ENCODE data around the gene NRXN2.

The NRXN2 gene

GRCh38 chr11:64762674-64763525, 39.9 kb upstream of the NRXN2 start (continued):
- TF ChIP-seq PRDM1 (tag by site-specific recombination; IDR thresholded peaks at IDR 0.05): peak; percentile 80
- TF ChIP-seq KLF17 (tag by site-specific recombination; IDR thresholded peaks at IDR 0.05): peak; percentile 77
- no peak for TF ChIP-seq ZNF664 (tag by site-specific recombination; IDR thresholded peaks at IDR 0.05)
- TF ChIP-seq ZNF654 (tag by site-specific recombination; IDR thresholded peaks at IDR 0.05; ENCODE audit: low read depth): no peak
- no peak for TF ChIP-seq ZNF311 (tag by site-specific recombination; IDR thresholded peaks at IDR 0.05; ENCODE audit: borderline replicate concordance)
- no peak for TF ChIP-seq ZNF548 (tag by site-specific recombination; IDR thresholded peaks at IDR 0.05)
- peak; percentile 75 for TF ChIP-seq ZNF629 (tag by site-specific recombination; IDR thresholded peaks at IDR 0.05)
- TF ChIP-seq, protein P1, sequence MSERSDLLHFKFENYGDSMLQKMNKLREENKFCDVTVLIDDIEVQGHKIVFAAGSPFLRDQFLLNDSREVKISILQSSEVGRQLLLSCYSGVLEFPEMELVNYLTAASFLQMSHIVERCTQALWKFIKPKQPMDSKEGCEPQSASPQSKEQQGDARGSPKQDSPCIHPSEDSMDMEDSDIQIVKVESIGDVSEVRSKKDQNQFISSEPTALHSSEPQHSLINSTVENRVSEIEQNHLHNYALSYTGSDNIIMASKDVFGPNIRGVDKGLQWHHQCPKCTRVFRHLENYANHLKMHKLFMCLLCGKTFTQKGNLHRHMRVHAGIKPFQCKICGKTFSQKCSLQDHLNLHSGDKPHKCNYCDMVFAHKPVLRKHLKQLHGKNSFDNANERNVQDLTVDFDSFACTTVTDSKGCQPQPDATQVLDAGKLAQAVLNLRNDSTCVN (tag by site-specific recombination; optimal IDR thresholded peaks at IDR 0.05): no peak
- no peak for TF ChIP-seq YY2 (tag by site-specific recombination; IDR thresholded peaks at IDR 0.05)
- TF ChIP-seq ZNF335 (tag by site-specific recombination; conservative IDR thresholded peaks at IDR 0.05): no peak
- TF ChIP-seq, protein P2, sequence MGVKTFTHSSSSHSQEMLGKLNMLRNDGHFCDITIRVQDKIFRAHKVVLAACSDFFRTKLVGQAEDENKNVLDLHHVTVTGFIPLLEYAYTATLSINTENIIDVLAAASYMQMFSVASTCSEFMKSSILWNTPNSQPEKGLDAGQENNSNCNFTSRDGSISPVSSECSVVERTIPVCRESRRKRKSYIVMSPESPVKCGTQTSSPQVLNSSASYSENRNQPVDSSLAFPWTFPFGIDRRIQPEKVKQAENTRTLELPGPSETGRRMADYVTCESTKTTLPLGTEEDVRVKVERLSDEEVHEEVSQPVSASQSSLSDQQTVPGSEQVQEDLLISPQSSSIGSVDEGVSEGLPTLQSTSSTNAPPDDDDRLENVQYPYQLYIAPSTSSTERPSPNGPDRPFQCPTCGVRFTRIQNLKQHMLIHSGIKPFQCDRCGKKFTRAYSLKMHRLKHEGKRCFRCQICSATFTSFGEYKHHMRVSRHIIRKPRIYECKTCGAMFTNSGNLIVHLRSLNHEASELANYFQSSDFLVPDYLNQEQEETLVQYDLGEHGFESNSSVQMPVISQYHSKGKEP (tag by site-specific recombination; IDR thresholded peaks at IDR 0.05): no peak
- TF ChIP-seq ZNF513 (tag by site-specific recombination; IDR thresholded peaks at IDR 0.05): no peak
- TF ChIP-seq ZNF747 (tag by site-specific recombination; IDR thresholded peaks at IDR 0.05): no peak
- TF ChIP-seq ZNF26 (tag by site-specific recombination; IDR thresholded peaks at IDR 0.05): no peak
- TF ChIP-seq ZNF777 (tag by site-specific recombination; IDR thresholded peaks at IDR 0.05; ENCODE audit: borderline replicate concordance): no peak
- TF ChIP-seq ZBTB21 (tag by site-specific recombination; IDR thresholded peaks at IDR 0.05): no peak
- TF ChIP-seq ZBTB6 (tag by site-specific recombination; IDR thresholded peaks at IDR 0.05): no peak; the same call in 1 of the 2 replicates
- 0 out of 2 replicates have a peak, but pooled peaks have one; percentile 67 for TF ChIP-seq ZNF24 (tag by site-specific recombination; IDR thresholded peaks at IDR 0.05)
- TF ChIP-seq HOXD13 (CRISPR knock-in tag; IDR thresholded peaks at IDR 0.05; ENCODE audit: borderline replicate concordance): no peak
- no peak for TF ChIP-seq ZNF837 (tag by site-specific recombination; IDR thresholded peaks at IDR 0.05)
- TF ChIP-seq ZFP41 (tag by site-specific recombination; IDR thresholded peaks at IDR 0.05; ENCODE audit: borderline replicate concordance): no peak
- TF ChIP-seq, protein P3, sequence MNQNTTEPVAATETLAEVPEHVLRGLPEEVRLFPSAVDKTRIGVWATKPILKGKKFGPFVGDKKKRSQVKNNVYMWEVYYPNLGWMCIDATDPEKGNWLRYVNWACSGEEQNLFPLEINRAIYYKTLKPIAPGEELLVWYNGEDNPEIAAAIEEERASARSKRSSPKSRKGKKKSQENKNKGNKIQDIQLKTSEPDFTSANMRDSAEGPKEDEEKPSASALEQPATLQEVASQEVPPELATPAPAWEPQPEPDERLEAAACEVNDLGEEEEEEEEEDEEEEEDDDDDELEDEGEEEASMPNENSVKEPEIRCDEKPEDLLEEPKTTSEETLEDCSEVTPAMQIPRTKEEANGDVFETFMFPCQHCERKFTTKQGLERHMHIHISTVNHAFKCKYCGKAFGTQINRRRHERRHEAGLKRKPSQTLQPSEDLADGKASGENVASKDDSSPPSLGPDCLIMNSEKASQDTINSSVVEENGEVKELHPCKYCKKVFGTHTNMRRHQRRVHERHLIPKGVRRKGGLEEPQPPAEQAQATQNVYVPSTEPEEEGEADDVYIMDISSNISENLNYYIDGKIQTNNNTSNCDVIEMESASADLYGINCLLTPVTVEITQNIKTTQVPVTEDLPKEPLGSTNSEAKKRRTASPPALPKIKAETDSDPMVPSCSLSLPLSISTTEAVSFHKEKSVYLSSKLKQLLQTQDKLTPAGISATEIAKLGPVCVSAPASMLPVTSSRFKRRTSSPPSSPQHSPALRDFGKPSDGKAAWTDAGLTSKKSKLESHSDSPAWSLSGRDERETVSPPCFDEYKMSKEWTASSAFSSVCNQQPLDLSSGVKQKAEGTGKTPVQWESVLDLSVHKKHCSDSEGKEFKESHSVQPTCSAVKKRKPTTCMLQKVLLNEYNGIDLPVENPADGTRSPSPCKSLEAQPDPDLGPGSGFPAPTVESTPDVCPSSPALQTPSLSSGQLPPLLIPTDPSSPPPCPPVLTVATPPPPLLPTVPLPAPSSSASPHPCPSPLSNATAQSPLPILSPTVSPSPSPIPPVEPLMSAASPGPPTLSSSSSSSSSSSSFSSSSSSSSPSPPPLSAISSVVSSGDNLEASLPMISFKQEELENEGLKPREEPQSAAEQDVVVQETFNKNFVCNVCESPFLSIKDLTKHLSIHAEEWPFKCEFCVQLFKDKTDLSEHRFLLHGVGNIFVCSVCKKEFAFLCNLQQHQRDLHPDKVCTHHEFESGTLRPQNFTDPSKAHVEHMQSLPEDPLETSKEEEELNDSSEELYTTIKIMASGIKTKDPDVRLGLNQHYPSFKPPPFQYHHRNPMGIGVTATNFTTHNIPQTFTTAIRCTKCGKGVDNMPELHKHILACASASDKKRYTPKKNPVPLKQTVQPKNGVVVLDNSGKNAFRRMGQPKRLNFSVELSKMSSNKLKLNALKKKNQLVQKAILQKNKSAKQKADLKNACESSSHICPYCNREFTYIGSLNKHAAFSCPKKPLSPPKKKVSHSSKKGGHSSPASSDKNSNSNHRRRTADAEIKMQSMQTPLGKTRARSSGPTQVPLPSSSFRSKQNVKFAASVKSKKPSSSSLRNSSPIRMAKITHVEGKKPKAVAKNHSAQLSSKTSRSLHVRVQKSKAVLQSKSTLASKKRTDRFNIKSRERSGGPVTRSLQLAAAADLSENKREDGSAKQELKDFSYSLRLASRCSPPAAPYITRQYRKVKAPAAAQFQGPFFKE (tag by site-specific recombination; IDR thresholded peaks at IDR 0.05; ENCODE audit: borderline replicate concordance): no peak
- no peak for TF ChIP-seq ZNF76 (tag by site-specific recombination; IDR thresholded peaks at IDR 0.05; ENCODE audit: borderline replicate concordance, low read depth)
- no peak for TF ChIP-seq ZNF529 (tag by site-specific recombination; IDR thresholded peaks at IDR 0.05; ENCODE audit: insufficient replicate concordance)
- no peak for TF ChIP-seq ZNF19 (tag by site-specific recombination; IDR thresholded peaks at IDR 0.05; ENCODE audit: low read depth)
